Iris pigment epithelial cell (primary cell): ENCODE data around the gene MRTFB.
A peak's percentile ranks its signal among the peaks of the same experiment; 100 is the strongest.
"Not testable (repeated sequence)": the region's sequence is repeated elsewhere in the genome, so short reads cannot be mapped to it uniquely, and the experiment has no call there.

Experiments
- DNase-seq: peaks from one replicate; pipeline ENCODE4 v3.0.0-alpha.2; 2011; ENCODE audit warnings: low read depth

Gene MRTFB

GRCh38 chr16:14104066-14104465 is 32.9 kb downstream of the MRTFB start:
- DNase-seq: no peak

GRCh38 chr16:14105760-14106375 is 34.7 kb downstream of the MRTFB start:
- no peak for DNase-seq

- peak; percentile 56 for DNase-seq
These were observed 35.3 kb downstream of the MRTFB start for GRCh38 chr16:14106457-14106856.

- no peak for DNase-seq
These were observed 35.8 kb downstream of the MRTFB start for GRCh38 chr16:14106961-14107360.

GRCh38 chr16:14109077-14109775 is 38.1 kb downstream of the MRTFB start:
- no peak for DNase-seq

GRCh38 chr16:14109782-14110727 is 38.9 kb downstream of the MRTFB start:
- DNase-seq: peak; percentile 41

GRCh38 chr16:14110728-14111251 is 39.7 kb downstream of the MRTFB start:
- peak; percentile 16 for DNase-seq

GRCh38 chr16:14111713-14112538 is 40.8 kb downstream of the MRTFB start:
- DNase-seq: peak; percentile 41

GRCh38 chr16:14112539-14112856 is 41.4 kb downstream of the MRTFB start:
- no peak for DNase-seq

- DNase-seq: no peak
These were observed 42.2 kb downstream of the MRTFB start for GRCh38 chr16:14113344-14113743.

GRCh38 chr16:14117051-14117450 is 45.9 kb downstream of the MRTFB start:
- DNase-seq: no peak

- DNase-seq: no peak
These were observed 48.7 kb downstream of the MRTFB start for GRCh38 chr16:14119799-14120198.

GRCh38 chr16:14120335-14120734 is 49.2 kb downstream of the MRTFB start:
- no peak for DNase-seq

GRCh38 chr16:14121142-14121541 is 50.0 kb downstream of the MRTFB start:
- DNase-seq: no peak

- no peak for DNase-seq
These were observed 50.8 kb downstream of the MRTFB start for GRCh38 chr16:14121872-14122271.

- DNase-seq: not testable (repeated sequence)
These were observed 51.3 kb downstream of the MRTFB start for GRCh38 chr16:14122430-14122829.

- DNase-seq: no peak
These were observed 54.0 kb downstream of the MRTFB start for GRCh38 chr16:14125000-14125681.

- DNase-seq: no peak
These were observed 54.6 kb downstream of the MRTFB start for GRCh38 chr16:14125708-14126107.

GRCh38 chr16:14128097-14128496 is 57.0 kb downstream of the MRTFB start:
- no peak for DNase-seq

GRCh38 chr16:14129502-14129901 is 58.4 kb downstream of the MRTFB start:
- DNase-seq: no peak
